Astrocyte (in vitro differentiated cells and primary cell): ENCODE data around the gene STK11IP. TPM values are rescaled to one million over a fixed set of nuclear protein-coding genes. Genes with fewer than 3 reads are reported as not detected.

ENCODE experiments used
- DNase-seq: peaks from one replicate; pipeline ENCODE4 v3.0.0-alpha.2; 2010; ENCODE audit warnings: low read depth
- FAIRE-seq: peaks from 2 replicates; lab custom pipeline; 2011; peaks lifted over from hg19 to GRCh38; lab: Jason Lieb, UNC
- H2AFZ ChIP-seq: 2 replicates; pipeline ENCODE4 v1.6.0; 2012; ENCODE audit warnings: low read depth, low read length, inconsistent platforms
- H3K27ac ChIP-seq: 2 replicates; pipeline ENCODE4 v1.5.1; 2011; ENCODE audit warnings: low read depth, low read length, inconsistent platforms
- H3K27me3 ChIP-seq: 2 replicates; pipeline ENCODE4 v1.6.0; 2011; ENCODE audit warnings: low read length, inconsistent platforms; ENCODE audit not compliant: insufficient read depth
- H3K36me3 ChIP-seq: 2 replicates; pipeline ENCODE4 v1.5.1; 2011; ENCODE audit warnings: low read length, inconsistent platforms; ENCODE audit not compliant: insufficient read depth
- H3K4me1 ChIP-seq: 2 replicates; pipeline ENCODE4 v1.5.1; 2011; ENCODE audit warnings: low read length, inconsistent platforms; ENCODE audit not compliant: insufficient read depth
- H3K4me2 ChIP-seq: 2 replicates; pipeline ENCODE4 v1.6.0; 2012; ENCODE audit warnings: low read length, inconsistent platforms
- H3K4me3 ChIP-seq: 2 replicates; pipeline ENCODE4 v1.5.1; 2011; ENCODE audit warnings: low read depth, mild to moderate bottlenecking, low read length, inconsistent platforms; ENCODE audit not compliant: insufficient read depth
- H3K79me2 ChIP-seq: 2 replicates; pipeline ENCODE4 v1.6.0; 2012; ENCODE audit warnings: mild to moderate bottlenecking, low read length, inconsistent platforms; ENCODE audit not compliant: insufficient read depth
- H3K9ac ChIP-seq: 2 replicates; pipeline ENCODE4 v1.6.0; 2012; ENCODE audit warnings: mild to moderate bottlenecking, low read length, inconsistent platforms
- H3K9me3 ChIP-seq: 2 replicates; pipeline ENCODE4 v1.5.1; 2012; ENCODE audit warnings: low read depth, mild to moderate bottlenecking, low read length, inconsistent platforms; ENCODE audit not compliant: insufficient read depth
- H4K20me1 ChIP-seq: 2 replicates; pipeline ENCODE4 v1.6.0; 2012; ENCODE audit warnings: low read length, inconsistent platforms; ENCODE audit not compliant: insufficient read depth
- H3K27ac Mint-ChIP-seq: one replicate; pipeline ENCODE4 v1.8.0; 2021; ENCODE audit warnings: mild to moderate bottlenecking, mixed read lengths; ENCODE audit not compliant: unreplicated experiment
- H3K27me3 Mint-ChIP-seq: one replicate; pipeline ENCODE4 v1.8.0; 2021; ENCODE audit warnings: low read depth, mixed read lengths; ENCODE audit not compliant: unreplicated experiment
- H3K36me3 Mint-ChIP-seq: one replicate; pipeline ENCODE4 v1.8.0; 2021; ENCODE audit warnings: low read depth, mixed read lengths; ENCODE audit not compliant: unreplicated experiment
- H3K4me1 Mint-ChIP-seq: one replicate; pipeline ENCODE4 v1.8.0; 2021; ENCODE audit warnings: low read depth, mixed read lengths; ENCODE audit not compliant: unreplicated experiment
- H3K4me3 Mint-ChIP-seq: one replicate; pipeline ENCODE4 v1.8.0; 2021; ENCODE audit warnings: mild to moderate bottlenecking, moderate library complexity, mixed read lengths; ENCODE audit not compliant: unreplicated experiment
- H3K9me3 Mint-ChIP-seq: one replicate; pipeline ENCODE4 v1.8.0; 2021; ENCODE audit warnings: mild to moderate bottlenecking, mixed read lengths; ENCODE audit not compliant: unreplicated experiment
- EZH2 ChIP-seq: IDR thresholded peaks from 2 replicates; pipeline ENCODE4 v1.6.1; 2012; ENCODE audit warnings: mild to moderate bottlenecking, low read length, inconsistent platforms; ENCODE audit not compliant: insufficient read depth
- total RNA-seq: library from RNA; stranded (reverse); gene quantifications from 2 replicates; pipeline ENCODE4 v1.2.1, GENCODE V29; 2021
- TF ChIP-seq, protein P1 (sequence below): IDR thresholded peaks from 2 replicates; pipeline ENCODE4 v1.5.1; 2011; ENCODE audit warnings: low read depth, mild to moderate bottlenecking, inconsistent platforms, low read length, moderate library complexity; ENCODE audit not compliant: insufficient read depth

The STK11IP gene
- total RNA-seq, 1 donor from 2014 or later: 24.9 TPM

DNA sequence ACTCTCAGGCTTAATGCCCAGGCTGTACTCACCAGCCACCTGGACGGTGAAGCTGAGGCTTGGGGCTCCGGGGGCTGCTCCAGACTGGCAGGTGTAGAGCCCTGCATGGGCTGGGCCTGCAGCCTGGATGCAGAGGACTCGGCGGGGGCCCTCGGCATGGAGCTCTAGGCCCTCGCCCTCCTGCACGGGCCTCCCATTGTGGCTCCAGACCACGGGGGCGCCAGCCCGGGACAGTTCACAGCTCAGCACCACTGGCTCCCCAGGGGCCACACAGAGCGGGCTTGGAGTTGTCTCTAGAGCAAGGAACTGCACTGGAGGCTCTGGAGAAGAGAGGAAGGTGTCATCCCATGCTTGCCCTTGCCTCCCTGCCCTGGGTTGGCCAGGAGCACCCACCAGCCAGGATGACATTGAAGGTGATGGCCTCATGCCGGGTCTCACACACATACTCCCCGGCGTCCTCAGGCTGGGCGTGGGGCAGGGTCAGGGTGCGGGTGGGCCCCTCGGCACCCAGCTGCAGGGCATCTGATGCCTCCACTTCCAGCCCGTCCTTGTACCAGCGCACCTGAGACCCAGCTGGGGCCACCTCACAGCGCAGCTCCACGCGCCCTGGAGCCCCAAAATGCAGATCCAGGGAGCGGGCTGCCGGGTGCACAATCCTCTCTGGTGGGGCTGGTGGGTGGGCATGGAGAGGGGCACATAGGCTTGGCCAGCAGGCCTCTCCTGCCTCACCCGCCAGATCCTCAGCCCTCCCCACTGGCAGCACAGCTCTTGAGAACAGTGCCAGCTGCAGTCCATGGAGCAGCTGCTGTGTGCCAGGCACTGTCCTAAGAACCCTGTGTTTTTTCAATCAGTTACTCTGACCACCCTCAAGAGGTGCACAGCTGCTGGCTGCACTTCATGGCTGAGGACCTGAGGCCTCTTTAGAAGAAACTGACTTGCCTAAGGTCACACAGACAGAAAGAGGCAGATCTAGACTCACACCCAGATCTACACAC lies 39.6 kb upstream of the STK11IP start:
- Histone ChIP-seq H3K27me3 (no peaks in the 10 kb centered on the region), H3K4me1 (peaks cover 3% of the 10 kb centered on the region), H4K20me1 (no peaks in the 10 kb centered on the region), H3K9ac (no peak overlapping the region), H3K9me3 (no peaks in the 10 kb centered on the region), H2AFZ (no peak overlapping the region), H3K27ac (no peak overlapping the region), H3K36me3 (no peaks in the 10 kb centered on the region), H3K4me3 (no peak overlapping the region), H3K79me2 (no peaks in the 10 kb centered on the region), H3K4me2 (no peak overlapping the region)
- Mint-ChIP-seq H3K4me1 (peaks cover 10% of the 10 kb centered on the region), H3K9me3 (no peaks in the 10 kb centered on the region), H3K4me3 (no peak overlapping the region), H3K27me3 (peaks cover 5% of the 10 kb centered on the region), H3K27ac (no peak overlapping the region), H3K36me3 (peaks cover 10% of the 10 kb centered on the region)
- FAIRE-seq: no peak
- TF ChIP-seq, protein P1, sequence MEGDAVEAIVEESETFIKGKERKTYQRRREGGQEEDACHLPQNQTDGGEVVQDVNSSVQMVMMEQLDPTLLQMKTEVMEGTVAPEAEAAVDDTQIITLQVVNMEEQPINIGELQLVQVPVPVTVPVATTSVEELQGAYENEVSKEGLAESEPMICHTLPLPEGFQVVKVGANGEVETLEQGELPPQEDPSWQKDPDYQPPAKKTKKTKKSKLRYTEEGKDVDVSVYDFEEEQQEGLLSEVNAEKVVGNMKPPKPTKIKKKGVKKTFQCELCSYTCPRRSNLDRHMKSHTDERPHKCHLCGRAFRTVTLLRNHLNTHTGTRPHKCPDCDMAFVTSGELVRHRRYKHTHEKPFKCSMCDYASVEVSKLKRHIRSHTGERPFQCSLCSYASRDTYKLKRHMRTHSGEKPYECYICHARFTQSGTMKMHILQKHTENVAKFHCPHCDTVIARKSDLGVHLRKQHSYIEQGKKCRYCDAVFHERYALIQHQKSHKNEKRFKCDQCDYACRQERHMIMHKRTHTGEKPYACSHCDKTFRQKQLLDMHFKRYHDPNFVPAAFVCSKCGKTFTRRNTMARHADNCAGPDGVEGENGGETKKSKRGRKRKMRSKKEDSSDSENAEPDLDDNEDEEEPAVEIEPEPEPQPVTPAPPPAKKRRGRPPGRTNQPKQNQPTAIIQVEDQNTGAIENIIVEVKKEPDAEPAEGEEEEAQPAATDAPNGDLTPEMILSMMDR: no peak
- TF ChIP-seq EZH2: no peak
- DNase-seq: no peak

DNA sequence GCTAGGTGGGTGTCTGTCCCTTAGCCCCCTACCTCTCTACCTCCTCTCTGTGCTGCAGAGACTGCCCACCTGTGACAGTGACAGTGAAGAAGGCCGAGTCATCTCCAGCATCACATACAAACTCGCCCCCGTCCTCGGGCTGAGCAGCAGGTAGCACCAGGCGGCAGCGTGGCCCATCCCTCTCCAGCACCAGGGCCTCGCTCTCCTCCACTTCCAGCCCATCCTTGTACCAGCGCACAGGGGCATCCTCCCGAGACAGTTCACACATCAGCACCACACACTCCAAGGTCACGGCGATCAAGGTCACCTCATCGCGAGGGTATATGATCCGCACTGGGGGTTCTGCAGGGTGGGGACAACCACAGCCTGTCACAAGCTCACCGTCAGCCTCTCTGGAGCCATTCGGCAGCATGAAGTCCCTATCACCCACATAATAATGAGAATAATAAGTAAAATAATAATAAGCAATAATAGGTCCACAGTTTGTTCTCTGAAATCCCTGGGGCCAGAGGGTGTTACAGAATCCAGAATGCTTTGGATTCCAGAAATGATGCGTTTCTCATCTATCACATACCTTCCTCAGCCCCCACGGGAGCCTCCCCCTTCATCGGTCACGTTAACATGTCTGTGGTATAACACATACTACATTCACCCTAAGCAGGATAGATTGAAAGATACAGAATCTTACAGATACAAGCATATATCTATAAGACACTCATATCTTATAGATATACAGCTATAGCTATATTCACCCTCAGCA lies 38.3 kb upstream of the STK11IP start:
- H3K27me3 ChIP-seq: no peaks in the 10 kb centered on the region
- TF ChIP-seq, protein P1: no peak
- TF ChIP-seq EZH2: no peak
- H3K4me3 ChIP-seq: no peak overlapping the region
- H3K9me3 ChIP-seq: no peaks in the 10 kb centered on the region
- no peak overlapping the region for H2AFZ ChIP-seq
- H3K4me2 ChIP-seq: no peak overlapping the region
- no peak overlapping the region for H3K27ac ChIP-seq
- H3K4me3 Mint-ChIP-seq: no peak overlapping the region
- DNase-seq: no peak
- no peak overlapping the region for H3K9ac ChIP-seq
- H3K36me3 ChIP-seq: no peaks in the 10 kb centered on the region
- H3K36me3 Mint-ChIP-seq: peaks cover 18% of the 10 kb centered on the region
- no peaks in the 10 kb centered on the region for H3K79me2 ChIP-seq
- peaks cover 8% of the 10 kb centered on the region for H4K20me1 ChIP-seq
- H3K9me3 Mint-ChIP-seq: no peaks in the 10 kb centered on the region
- H3K27me3 Mint-ChIP-seq: no peaks in the 10 kb centered on the region
- H3K27ac Mint-ChIP-seq: no peak overlapping the region
- peaks cover 10% of the 10 kb centered on the region for H3K4me1 Mint-ChIP-seq
- no peak for FAIRE-seq
- H3K4me1 ChIP-seq: no peaks in the 10 kb centered on the region
